ENCODE measurements around the gene LRMDA. TPM values are rescaled to one million over a fixed set of nuclear protein-coding genes. Genes with fewer than 3 reads are reported as not detected.

LRMDA gene
- total RNA-seq, 1 experiment from 2014 or later, result 1.2 TPM

DNA sequence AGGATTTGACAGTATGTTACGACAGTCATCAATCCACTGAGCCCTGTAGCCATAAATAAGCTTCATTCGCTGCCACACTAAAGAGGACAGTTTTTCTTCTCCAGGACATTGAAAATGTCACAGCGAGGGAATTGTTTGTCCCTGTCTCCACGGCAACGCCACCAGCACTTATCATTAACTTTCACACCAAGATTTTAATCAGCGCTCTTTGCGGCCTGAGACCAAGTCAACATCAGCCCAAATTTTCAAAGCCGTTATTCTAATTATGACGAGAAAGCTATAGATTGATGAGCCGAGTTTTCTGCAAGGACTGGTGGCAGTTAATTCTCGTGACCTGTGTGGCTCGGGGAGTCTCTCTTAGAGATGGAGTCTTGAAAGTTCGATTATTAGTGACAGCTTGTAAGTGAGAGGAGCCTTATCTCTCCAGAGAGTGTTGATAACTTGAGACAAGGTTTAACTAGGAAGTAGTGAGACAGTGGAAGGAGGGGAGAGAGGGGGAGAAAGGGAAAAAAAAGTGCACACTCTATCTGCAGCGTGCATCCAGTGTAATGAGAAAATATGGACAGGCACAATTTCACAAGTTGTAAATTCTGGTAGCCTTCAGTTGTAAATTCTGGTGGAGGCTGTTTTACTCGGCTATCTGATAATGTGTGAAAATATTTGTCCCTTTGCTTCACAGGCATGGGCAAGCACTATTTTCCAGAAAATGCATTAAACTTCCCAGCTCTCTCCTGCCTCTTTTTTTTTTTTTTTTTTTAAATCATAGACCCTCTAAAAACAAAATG is 473.3 kb downstream of the LRMDA start:
- TF ChIP-seq EZH2 (IDR thresholded peaks at IDR 0.05; ENCODE audit: low read length, unreplicated experiment) (no peak), CTCF (conservative IDR thresholded peaks at IDR 0.05; ENCODE audit: low read depth, low read length) (no peak), EZH2phosphoT487 (IDR thresholded peaks at IDR 0.05; ENCODE audit: borderline replicate concordance, low read length) (no peak)
- peaks cover 99% of the 10 kb centered on the region for H3K27me3 ChIP-seq (ENCODE audit: low read length)
- H3K27ac ChIP-seq (ENCODE audit: low read length), result no peak overlapping the region
- no peak overlapping the region for H3K4me3 ChIP-seq (ENCODE audit: low read length)
- H3K9ac ChIP-seq (ENCODE audit: low read length), result no peak overlapping the region
- no peaks in the 10 kb centered on the region for H3K36me3 ChIP-seq (ENCODE audit: low read depth, low read length)
- no peaks in the 10 kb centered on the region for H4K20me1 ChIP-seq (ENCODE audit: low read length)
- ChIA-PET CTCF (interaction anchor here (0.5 kb wide), 1 partner anchor 509 kb away, joined by 3 read pairs; no protein-coding TSS in a partner anchor), POLR2A (ENCODE audit: unreplicated experiment) (no interaction called here)
- no peak overlapping the region for H3K4me2 ChIP-seq (ENCODE audit: low read length)
- no peaks in the 10 kb centered on the region for H3K4me1 ChIP-seq (ENCODE audit: insufficient read depth, low read length)
- no TSS peak for BruUV-seq (replicated peaks)
- H3K9me3 ChIP-seq (ENCODE audit: low read length), result no peaks in the 10 kb centered on the region
- no peak; the same call in 1 of the 2 replicates for ATAC-seq
- no peak overlapping the region for H2AFZ ChIP-seq (ENCODE audit: low read length)
- intact Hi-C loops (cut with micrococcal nuclease), result no loop called here
- H3K79me2 ChIP-seq (ENCODE audit: low read length), result no peaks in the 10 kb centered on the region
- H3F3A ChIP-seq (ENCODE audit: low read length, unreplicated experiment), result no peaks in the 10 kb centered on the region
- H3K9me2 ChIP-seq (replicated peaks; ENCODE audit: low read length), result no peaks in the 10 kb centered on the region
- no peak for DNase-seq

DNA sequence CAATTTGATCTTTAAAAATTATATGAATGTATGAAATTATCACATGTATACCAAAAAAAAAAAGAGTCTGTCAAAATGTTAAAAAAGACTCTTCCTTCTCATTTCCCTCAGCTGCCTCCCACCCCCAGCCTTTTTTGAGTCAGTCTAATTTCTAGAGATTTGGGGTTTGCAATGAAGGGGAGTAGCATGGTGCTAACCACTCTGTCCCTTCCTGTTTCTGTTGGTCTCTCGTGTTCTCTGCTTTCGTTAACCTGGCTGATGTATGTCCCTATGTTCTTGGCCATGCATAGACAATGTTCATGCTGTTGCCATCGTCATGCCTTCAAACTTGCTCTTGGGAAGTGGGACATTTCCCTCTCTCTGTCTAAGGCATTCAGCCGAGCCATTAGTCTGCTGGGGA is 474.1 kb downstream of the LRMDA start:
- CTCF ChIA-PET, result interaction anchor here (0.5 kb wide), 1 partner anchor 510 kb away, joined by 3 read pairs; no protein-coding TSS in a partner anchor
- Histone ChIP-seq H3K4me2 (ENCODE audit: low read length) (no peak overlapping the region), H3K79me2 (ENCODE audit: low read length) (no peaks in the 10 kb centered on the region), H3K9ac (ENCODE audit: low read length) (no peak overlapping the region), H3K27ac (ENCODE audit: low read length) (no peak overlapping the region), H4K20me1 (ENCODE audit: low read length) (no peaks in the 10 kb centered on the region), H3K9me3 (ENCODE audit: low read length) (no peaks in the 10 kb centered on the region), H3K9me2 (replicated peaks; ENCODE audit: low read length) (no peaks in the 10 kb centered on the region), H2AFZ (ENCODE audit: low read length) (no peak overlapping the region), H3K36me3 (ENCODE audit: low read depth, low read length) (no peaks in the 10 kb centered on the region), H3F3A (ENCODE audit: low read length, unreplicated experiment) (no peaks in the 10 kb centered on the region), H3K4me3 (ENCODE audit: low read length) (no peak overlapping the region), H3K4me1 (ENCODE audit: insufficient read depth, low read length) (no peaks in the 10 kb centered on the region), H3K27me3 (ENCODE audit: low read length) (peaks cover 92% of the 10 kb centered on the region)
- TF ChIP-seq EZH2 (IDR thresholded peaks at IDR 0.05; ENCODE audit: low read length, unreplicated experiment) (no peak), EZH2phosphoT487 (IDR thresholded peaks at IDR 0.05; ENCODE audit: borderline replicate concordance, low read length) (no peak), CTCF (conservative IDR thresholded peaks at IDR 0.05; ENCODE audit: low read depth, low read length) (no peak)
- no TSS peak for BruUV-seq (replicated peaks)
- POLR2A ChIA-PET (ENCODE audit: unreplicated experiment), result no interaction called here
- intact Hi-C loops (cut with micrococcal nuclease), result no loop called here
- no peak for DNase-seq
- ATAC-seq, result no peak

- BruUV-seq (replicated peaks), result no TSS peak
- no peak for TF ChIP-seq EZH2 (IDR thresholded peaks at IDR 0.05; ENCODE audit: low read length, unreplicated experiment)
- no peak for TF ChIP-seq EZH2phosphoT487 (IDR thresholded peaks at IDR 0.05; ENCODE audit: borderline replicate concordance, low read length)
- no peak for TF ChIP-seq CTCF (conservative IDR thresholded peaks at IDR 0.05; ENCODE audit: low read depth, low read length)
- H2AFZ ChIP-seq (ENCODE audit: low read length), result no peak overlapping the region
- no peaks in the 10 kb centered on the region for H4K20me1 ChIP-seq (ENCODE audit: low read length)
- intact Hi-C loops (cut with micrococcal nuclease), result loop anchor here (1.0 to 10.0 kb wide), 9 partner anchors 126 to 1202 kb away; no protein-coding TSS in a partner anchor
- peaks cover 74% of the 10 kb centered on the region for H3K27me3 ChIP-seq (ENCODE audit: low read length)
- H3K79me2 ChIP-seq (ENCODE audit: low read length), result no peaks in the 10 kb centered on the region
- H3K9ac ChIP-seq (ENCODE audit: low read length), result no peak overlapping the region
- H3K4me2 ChIP-seq (ENCODE audit: low read length), result no peak overlapping the region
- ChIA-PET CTCF (interaction anchor here (0.6 to 0.7 kb wide), 10 partner anchors 12 to 1878 kb away, joined by 3 to 7 read pairs (median 3); no protein-coding TSS in a partner anchor), POLR2A (ENCODE audit: unreplicated experiment) (no interaction called here)
- no peaks in the 10 kb centered on the region for H3F3A ChIP-seq (ENCODE audit: low read length, unreplicated experiment)
- DNase-seq (peak; percentile 90), ATAC-seq (peak; percentile 36; the same call in 1 of the 2 replicates)
- no peaks in the 10 kb centered on the region for H3K36me3 ChIP-seq (ENCODE audit: low read depth, low read length)
- no peak overlapping the region for H3K4me3 ChIP-seq (ENCODE audit: low read length)
- no peaks in the 10 kb centered on the region for H3K9me2 ChIP-seq (replicated peaks; ENCODE audit: low read length)
- H3K27ac ChIP-seq (ENCODE audit: low read length), result no peak overlapping the region
- H3K9me3 ChIP-seq (ENCODE audit: low read length), result no peaks in the 10 kb centered on the region
- H3K4me1 ChIP-seq (ENCODE audit: insufficient read depth, low read length), result peaks cover 7% of the 10 kb centered on the region
These were observed 478.6 kb downstream of the LRMDA start for GRCh38 chr10:75910032-75910431.
